Measurements from ENCODE around the gene ASIC4.

Gene ASIC4

GRCh38 chr2:219551441-219552381 is 37.4 kb downstream of the ASIC4 start:
- DNase-seq (ENCODE audit: low read depth) = no peak

GRCh38 chr2:219552382-219553167 is 38.3 kb downstream of the ASIC4 start:
- DNase-seq (ENCODE audit: low read depth) = peak; percentile 69

GRCh38 chr2:219553168-219553417 is 38.8 kb downstream of the ASIC4 start:
- DNase-seq (ENCODE audit: low read depth) = no peak

GRCh38 chr2:219553463-219553963 is 39.2 kb downstream of the ASIC4 start:
- no peak for DNase-seq (ENCODE audit: low read depth)

- DNase-seq (ENCODE audit: low read depth) = no peak
Observed at GRCh38 chr2:219554350-219554749, 40.1 kb downstream of the ASIC4 start.

- no peak for DNase-seq (ENCODE audit: low read depth)
Observed at GRCh38 chr2:219555956-219556355, 41.7 kb downstream of the ASIC4 start.

GRCh38 chr2:219556413-219556812 is 42.1 kb downstream of the ASIC4 start:
- DNase-seq (ENCODE audit: low read depth) = no peak

GRCh38 chr2:219557320-219557719 is 43.0 kb downstream of the ASIC4 start:
- no peak for DNase-seq (ENCODE audit: low read depth)

- no peak for DNase-seq (ENCODE audit: low read depth)
Observed at GRCh38 chr2:219557791-219558785, 43.8 kb downstream of the ASIC4 start.

- no peak for DNase-seq (ENCODE audit: low read depth)
Observed at GRCh38 chr2:219559156-219559915, 45.1 kb downstream of the ASIC4 start.

- no peak for DNase-seq (ENCODE audit: low read depth)
Observed at GRCh38 chr2:219560037-219560892, 46.0 kb downstream of the ASIC4 start.

GRCh38 chr2:219560893-219561178 is 46.6 kb downstream of the ASIC4 start:
- DNase-seq (ENCODE audit: low read depth) = no peak

- DNase-seq (ENCODE audit: low read depth) = no peak
Observed at GRCh38 chr2:219561179-219562048, 47.1 kb downstream of the ASIC4 start.

GRCh38 chr2:219562049-219563020 is 48.1 kb downstream of the ASIC4 start:
- no peak for DNase-seq (ENCODE audit: low read depth)

GRCh38 chr2:219563271-219563928 is 49.1 kb downstream of the ASIC4 start:
- DNase-seq (ENCODE audit: low read depth) = no peak

GRCh38 chr2:219565130-219566080 is 51.1 kb downstream of the ASIC4 start:
- no peak for DNase-seq (ENCODE audit: low read depth)
